GM23338 (cell line): Measurements from ENCODE around the gene HENMT1. TPM values are rescaled to one million over a fixed set of nuclear protein-coding genes. Genes with fewer than 3 reads are reported as not detected.

ENCODE experiments used
- ATAC-seq: fragments of 200-7000 bp; cut with Tn5 transposase; 3 replicates; pipeline ENCODE4 v1.9.1; 2020
- DNase-seq: peaks from one replicate; pipeline ENCODE4 v3.0.0-alpha.2; 2015; ENCODE audit warnings: low spot score
- H2AFZ ChIP-seq: fragments of 200-600 bp; sonication (generic); 2 replicates; pipeline ENCODE4 v1.8.0; 2016; ENCODE audit warnings: antibody characterized with exemption, mild to moderate bottlenecking, moderate library complexity
- H3F3A ChIP-seq: fragments of 200-600 bp; sonication (generic); replicated peaks from 2 replicates; pipeline ENCODE4 v1.8.0; 2017; ENCODE audit warnings: antibody characterized with exemption, mixed run types, low read depth
- H3K27ac ChIP-seq: fragments of 200-600 bp; sonication (generic); 2 replicates; pipeline ENCODE4 v1.6.1; 2016; ENCODE audit warnings: low read depth
- H3K27me3 ChIP-seq: fragments of 200-600 bp; sonication (generic); 2 replicates; pipeline ENCODE4 v1.8.0; 2016; ENCODE audit warnings: mild to moderate bottlenecking, mixed run types, moderate library complexity; ENCODE audit not compliant: insufficient read depth
- H3K36me3 ChIP-seq: fragments of 200-600 bp; sonication (generic); 2 replicates; pipeline ENCODE4 v1.8.0; 2016; ENCODE audit warnings: mild to moderate bottlenecking; ENCODE audit not compliant: insufficient read depth
- H3K4me1 ChIP-seq: fragments of 200-600 bp; sonication (generic); 2 replicates; pipeline ENCODE4 v1.8.0; 2016; ENCODE audit warnings: mild to moderate bottlenecking, moderate library complexity; ENCODE audit not compliant: insufficient read depth
- H3K4me2 ChIP-seq: fragments of 200-600 bp; sonication (generic); 2 replicates; pipeline ENCODE4 v1.7.1; 2017; ENCODE audit warnings: mixed run types
- H3K4me3 ChIP-seq: fragments of 200-600 bp; sonication (generic); 2 replicates; pipeline ENCODE4 v1.6.1; 2016; ENCODE audit warnings: mixed run types
- H3K79me2 ChIP-seq: fragments of 200-600 bp; sonication (generic); replicated peaks from 2 replicates; pipeline ENCODE4 v1.8.0; 2017; ENCODE audit warnings: mild to moderate bottlenecking; ENCODE audit not compliant: insufficient read depth
- H3K9me2 ChIP-seq: fragments of 200-600 bp; sonication (generic); 2 replicates; pipeline ENCODE4 v1.8.0; 2017; ENCODE audit not compliant: insufficient read depth
- H4K20me1 ChIP-seq: fragments of 200-600 bp; sonication (generic); replicated peaks from 2 replicates; pipeline ENCODE4 v1.8.0; 2017; ENCODE audit warnings: mild to moderate bottlenecking; ENCODE audit not compliant: insufficient read depth
- H3K27ac Mint-ChIP-seq: 2 replicates; pipeline ENCODE4 v1.8.0; 2020; ENCODE audit warnings: inconsistent platforms, mild to moderate bottlenecking, moderate library complexity, mixed read lengths
- H3K27me3 Mint-ChIP-seq: 3 replicates; pipeline ENCODE4 v1.8.0; 2022; ENCODE audit warnings: low read depth, mild to moderate bottlenecking, moderate library complexity, mixed read lengths, inconsistent platforms; ENCODE audit not compliant: insufficient read depth, poor library complexity
- H3K36me3 Mint-ChIP-seq: 3 replicates; pipeline ENCODE4 v1.8.0; 2021; ENCODE audit warnings: low read depth, mild to moderate bottlenecking, inconsistent platforms, moderate library complexity, mixed read lengths
- H3K4me1 Mint-ChIP-seq: 3 replicates; pipeline ENCODE4 v1.8.0; 2020; ENCODE audit warnings: mild to moderate bottlenecking, inconsistent platforms, mixed read lengths
- H3K4me3 Mint-ChIP-seq: 3 replicates; pipeline ENCODE4 v1.8.0; 2021; ENCODE audit warnings: moderate library complexity, mild to moderate bottlenecking, inconsistent platforms, mixed read lengths
- H3K9me3 Mint-ChIP-seq: 3 replicates; pipeline ENCODE4 v1.8.0; 2020; ENCODE audit warnings: moderate library complexity, mild to moderate bottlenecking, inconsistent platforms, mixed read lengths
- CREB1 ChIP-seq: fragments of 250-450 bp; sonication (Bioruptor Pico); IDR thresholded peaks from 2 replicates; pipeline ENCODE4 v1.5.0; 2020; ENCODE audit warnings: low read depth, mild to moderate bottlenecking, moderate library complexity
- EZH2 ChIP-seq: fragments of 200-600 bp; sonication (generic); IDR thresholded peaks from one replicate; pipeline ENCODE4 v1.8.0; 2017; ENCODE audit warnings: antibody characterized with exemption, mild to moderate bottlenecking, low read depth; ENCODE audit not compliant: unreplicated experiment
- POLR2AphosphoS5 ChIP-seq: IDR thresholded peaks from 2 replicates; pipeline ENCODE4 v1.6.1; 2016; ENCODE audit warnings: antibody characterized with exemption, low read depth
- ZNF114 ChIP-seq: fragments of 250-450 bp; sonication (Bioruptor Pico); IDR thresholded peaks from 2 replicates; pipeline ENCODE4 v1.5.0; 2020; ENCODE audit warnings: mild to moderate bottlenecking, moderate library complexity
- ZNF331 ChIP-seq: fragments of 250-450 bp; sonication (Bioruptor Pico); IDR thresholded peaks from 2 replicates; pipeline ENCODE4 v1.5.0; 2020; ENCODE audit warnings: low read depth, mild to moderate bottlenecking, moderate library complexity
- polyA plus RNA-seq: library from polyadenylated mRNA; unstranded; fragments of >200 nt; fragmentation: Nextera tagmentation; extraction: Ambion mirVana; gene quantifications from 2 replicates; pipeline ENCODE4 v1.2.1, GENCODE V29; 2016
- total RNA-seq: library from RNA; depleted of rRNA; stranded (reverse); fragments of >200 nt; shearing (Covaris generic); gene quantifications from 2 replicates; pipeline ENCODE4 v1.2.3, GENCODE V29; 2014
- TF ChIP-seq, protein P1 (sequence below): IDR thresholded peaks from one replicate; pipeline ENCODE4 v1.6.1; 2018; ENCODE audit warnings: antibody characterized with exemption; ENCODE audit not compliant: unreplicated experiment
- TF ChIP-seq, protein P2 (sequence below): IDR thresholded peaks from 2 replicates; pipeline ENCODE4 v1.6.1; 2016; ENCODE audit warnings: antibody characterized with exemption

HENMT1 gene
- total and polyA plus RNA-seq, 2 experiments from 2014 or later = 4.7 to 9.7 TPM

DNA sequence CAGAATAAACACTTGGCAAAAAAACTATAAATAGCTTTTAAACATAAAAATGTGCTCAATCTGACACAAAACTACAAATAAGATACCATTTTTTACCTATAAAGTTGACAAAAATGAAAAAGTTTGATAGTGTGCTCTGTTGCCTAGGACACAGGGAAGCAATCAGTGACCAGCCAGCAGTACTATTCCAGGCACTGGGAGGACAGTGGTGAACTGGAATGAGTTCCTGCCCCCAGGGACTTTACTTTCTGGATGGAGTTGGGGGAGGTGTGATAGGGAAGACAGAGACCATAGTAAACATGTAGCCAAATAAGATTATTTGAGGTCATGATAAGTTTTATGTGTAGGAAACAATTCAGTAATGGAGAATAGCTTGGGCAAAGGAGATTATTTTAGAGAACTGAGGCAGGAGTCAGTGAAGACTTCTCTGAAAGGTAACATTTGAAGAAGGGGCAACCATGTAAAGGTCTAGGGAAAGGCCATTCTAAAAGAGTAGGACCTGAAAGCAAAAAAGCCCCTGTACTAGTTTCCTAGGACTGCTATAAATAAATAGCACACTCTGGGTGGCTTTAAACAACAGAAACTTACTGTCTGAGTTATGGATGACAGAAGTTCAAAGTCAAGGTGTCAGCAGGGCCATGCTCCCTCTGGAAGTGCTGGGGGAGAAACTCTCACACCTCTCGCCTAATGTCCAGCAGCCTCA is 59.0 kb downstream of the HENMT1 start:
- Histone ChIP-seq H3K36me3 (peaks cover 5% of the 10 kb centered on the region; the same call in 1 of the 2 replicates), H3K4me2 (no peak overlapping the region), H3K27ac (no peak overlapping the region), H4K20me1 (peaks cover 2% of the 10 kb centered on the region; the same call in 1 of the 2 replicates), H3K9me2 (no peaks in the 10 kb centered on the region), H2AFZ (no peak overlapping the region), H3K79me2 (peaks cover 23% of the 10 kb centered on the region), H3K27me3 (no peaks in the 10 kb centered on the region), H3F3A (no peaks in the 10 kb centered on the region), H3K4me3 (no peak overlapping the region), H3K4me1 (no peaks in the 10 kb centered on the region)
- DNase-seq (no peak), ATAC-seq (no peak)
- Mint-ChIP-seq H3K9me3 (no peaks in the 10 kb centered on the region), H3K27me3 (peaks cover 2% of the 10 kb centered on the region), H3K36me3 (no peaks in the 10 kb centered on the region), H3K4me3 (no peak overlapping the region), H3K4me1 (no peaks in the 10 kb centered on the region), H3K27ac (no peak overlapping the region)
- TF ChIP-seq, protein P1, sequence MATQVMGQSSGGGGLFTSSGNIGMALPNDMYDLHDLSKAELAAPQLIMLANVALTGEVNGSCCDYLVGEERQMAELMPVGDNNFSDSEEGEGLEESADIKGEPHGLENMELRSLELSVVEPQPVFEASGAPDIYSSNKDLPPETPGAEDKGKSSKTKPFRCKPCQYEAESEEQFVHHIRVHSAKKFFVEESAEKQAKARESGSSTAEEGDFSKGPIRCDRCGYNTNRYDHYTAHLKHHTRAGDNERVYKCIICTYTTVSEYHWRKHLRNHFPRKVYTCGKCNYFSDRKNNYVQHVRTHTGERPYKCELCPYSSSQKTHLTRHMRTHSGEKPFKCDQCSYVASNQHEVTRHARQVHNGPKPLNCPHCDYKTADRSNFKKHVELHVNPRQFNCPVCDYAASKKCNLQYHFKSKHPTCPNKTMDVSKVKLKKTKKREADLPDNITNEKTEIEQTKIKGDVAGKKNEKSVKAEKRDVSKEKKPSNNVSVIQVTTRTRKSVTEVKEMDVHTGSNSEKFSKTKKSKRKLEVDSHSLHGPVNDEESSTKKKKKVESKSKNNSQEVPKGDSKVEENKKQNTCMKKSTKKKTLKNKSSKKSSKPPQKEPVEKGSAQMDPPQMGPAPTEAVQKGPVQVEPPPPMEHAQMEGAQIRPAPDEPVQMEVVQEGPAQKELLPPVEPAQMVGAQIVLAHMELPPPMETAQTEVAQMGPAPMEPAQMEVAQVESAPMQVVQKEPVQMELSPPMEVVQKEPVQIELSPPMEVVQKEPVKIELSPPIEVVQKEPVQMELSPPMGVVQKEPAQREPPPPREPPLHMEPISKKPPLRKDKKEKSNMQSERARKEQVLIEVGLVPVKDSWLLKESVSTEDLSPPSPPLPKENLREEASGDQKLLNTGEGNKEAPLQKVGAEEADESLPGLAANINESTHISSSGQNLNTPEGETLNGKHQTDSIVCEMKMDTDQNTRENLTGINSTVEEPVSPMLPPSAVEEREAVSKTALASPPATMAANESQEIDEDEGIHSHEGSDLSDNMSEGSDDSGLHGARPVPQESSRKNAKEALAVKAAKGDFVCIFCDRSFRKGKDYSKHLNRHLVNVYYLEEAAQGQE = no peak
- TF ChIP-seq ZNF114 (CRISPR knock-in tag) = no peak
- TF ChIP-seq, protein P2, sequence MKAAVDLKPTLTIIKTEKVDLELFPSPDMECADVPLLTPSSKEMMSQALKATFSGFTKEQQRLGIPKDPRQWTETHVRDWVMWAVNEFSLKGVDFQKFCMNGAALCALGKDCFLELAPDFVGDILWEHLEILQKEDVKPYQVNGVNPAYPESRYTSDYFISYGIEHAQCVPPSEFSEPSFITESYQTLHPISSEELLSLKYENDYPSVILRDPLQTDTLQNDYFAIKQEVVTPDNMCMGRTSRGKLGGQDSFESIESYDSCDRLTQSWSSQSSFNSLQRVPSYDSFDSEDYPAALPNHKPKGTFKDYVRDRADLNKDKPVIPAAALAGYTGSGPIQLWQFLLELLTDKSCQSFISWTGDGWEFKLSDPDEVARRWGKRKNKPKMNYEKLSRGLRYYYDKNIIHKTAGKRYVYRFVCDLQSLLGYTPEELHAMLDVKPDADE = no peak
- no peak for TF ChIP-seq CREB1 (CRISPR knock-in tag)
- no peak for TF ChIP-seq ZNF331

DNA sequence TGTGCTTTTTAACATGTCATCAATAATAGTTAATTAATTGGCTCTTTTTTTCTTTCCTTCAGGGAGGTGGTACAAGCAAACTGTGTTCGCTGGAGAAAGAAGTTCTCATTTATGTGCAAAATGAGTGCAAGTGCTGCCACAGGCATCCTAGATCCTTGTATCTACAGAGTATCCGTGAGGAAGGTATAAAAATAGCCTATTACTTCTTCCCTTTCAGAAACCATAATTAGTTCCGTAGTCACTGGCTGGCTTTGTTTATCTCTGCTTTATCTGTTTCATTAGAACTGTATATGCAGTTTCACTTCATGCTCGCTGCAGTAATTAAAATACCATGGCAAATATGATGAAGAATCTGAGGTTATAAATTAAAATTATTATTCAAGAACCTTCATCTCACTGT is 60.4 kb downstream of the HENMT1 start:
- peaks cover 4% of the 10 kb centered on the region; the same call in 2 of the 3 replicates for H3K4me1 Mint-ChIP-seq
- Histone ChIP-seq H4K20me1 (peaks cover 4% of the 10 kb centered on the region; the same call in 1 of the 2 replicates), H3K36me3 (peaks cover 5% of the 10 kb centered on the region; the same call in 1 of the 2 replicates), H3K4me1 (no peaks in the 10 kb centered on the region), H3K27ac (no peak overlapping the region), H3F3A (no peaks in the 10 kb centered on the region), H3K4me3 (no peak overlapping the region), H3K9me2 (no peaks in the 10 kb centered on the region), H2AFZ (no peak overlapping the region), H3K79me2 (peaks cover 29% of the 10 kb centered on the region), H3K4me2 (no peak overlapping the region), H3K27me3 (no peaks in the 10 kb centered on the region)
- no peak for DNase-seq
- no peak overlapping the region for H3K4me3 Mint-ChIP-seq
- no peak for ATAC-seq
- H3K9me3 Mint-ChIP-seq = no peaks in the 10 kb centered on the region
- no peak overlapping the region for H3K27ac Mint-ChIP-seq
- no peaks in the 10 kb centered on the region for H3K36me3 Mint-ChIP-seq
- H3K27me3 Mint-ChIP-seq = peaks cover 2% of the 10 kb centered on the region
- TF ChIP-seq EZH2 (no peak), POLR2AphosphoS5 (no peak)
- TF ChIP-seq, protein P1 = no peak
